GM19023 (cell line): Measurements from ENCODE around the gene CORO2A.
"Not testable (repeated sequence)": the region's sequence is repeated elsewhere in the genome, so short reads cannot be mapped to it uniquely, and the experiment has no call there.

Experiments used
- ATAC-seq: cut with Tn5 transposase; IDR thresholded peaks from one replicate; pipeline ENCODE4 v1.9.1; 2021; ENCODE audit warnings: mild to moderate bottlenecking, moderate library complexity; ENCODE audit not compliant: unreplicated experiment

Gene CORO2A

GRCh38 chr9:98118640-98119601, 73.5 kb downstream of the CORO2A start, which contains the start of gene TRIM14:
Gene TRIM14 (minus strand): TSS chr9:98119222. CDS start chr9:98119188, 34 bp downstream.
- peak; percentile 65 for ATAC-seq

- peak; percentile 56 for ATAC-seq
These were observed 74.3 kb downstream of the CORO2A start for GRCh38 chr9:98117984-98118639.

GRCh38 chr9:98117097-98117496, 75.3 kb downstream of the CORO2A start:
- ATAC-seq: not testable (repeated sequence)

- no peak for ATAC-seq
These were observed 83.4 kb downstream of the CORO2A start for GRCh38 chr9:98109052-98109451.

- ATAC-seq: peak; percentile 72
These were observed 83.9 kb downstream of the CORO2A start for GRCh38 chr9:98108531-98109031.

- peak; percentile 16 for ATAC-seq
These were observed 84.5 kb downstream of the CORO2A start for GRCh38 chr9:98107926-98108325.

GRCh38 chr9:98105006-98105405, 87.4 kb downstream of the CORO2A start:
- no peak for ATAC-seq

GRCh38 chr9:98104445-98104881, 88.0 kb downstream of the CORO2A start:
- no peak for ATAC-seq

GRCh38 chr9:98101868-98102273, 90.6 kb downstream of the CORO2A start:
- peak; percentile 96 for ATAC-seq

- no peak for ATAC-seq
These were observed 91.0 kb downstream of the CORO2A start for GRCh38 chr9:98101416-98101815.

- no peak for ATAC-seq
These were observed 92.0 kb downstream of the CORO2A start for GRCh38 chr9:98100456-98100855.

- ATAC-seq: no peak
These were observed 92.5 kb downstream of the CORO2A start for GRCh38 chr9:98099898-98100297.

- no peak for ATAC-seq
These were observed 93.1 kb downstream of the CORO2A start for GRCh38 chr9:98099346-98099745.

- ATAC-seq: no peak
These were observed 94.6 kb downstream of the CORO2A start for GRCh38 chr9:98097836-98098235.

GRCh38 chr9:98096091-98096490, 96.3 kb downstream of the CORO2A start:
- ATAC-seq: no peak

- no peak for ATAC-seq
These were observed 97.0 kb downstream of the CORO2A start for GRCh38 chr9:98095401-98095800.

- ATAC-seq: no peak
These were observed 97.6 kb downstream of the CORO2A start for GRCh38 chr9:98094851-98095250.

- ATAC-seq: no peak
These were observed 98.1 kb downstream of the CORO2A start for GRCh38 chr9:98094316-98094715.

GRCh38 chr9:98092613-98092931, 99.9 kb downstream of the CORO2A start:
- no peak for ATAC-seq

- no peak for ATAC-seq
These were observed 100.5 kb downstream of the CORO2A start for GRCh38 chr9:98091735-98092612.

- ATAC-seq: not testable (repeated sequence)
These were observed 101.8 kb downstream of the CORO2A start for GRCh38 chr9:98090674-98091073.
